GM18951 (cell line): Measurements from ENCODE around the gene PAX2.
"Not testable (repeated sequence)": the region's sequence is repeated elsewhere in the genome, so short reads cannot be mapped to it uniquely, and the experiment has no call there.

Experiments
- POLR2A ChIP-seq: IDR thresholded peaks from 4 replicates; pipeline ENCODE4 v1.6.1; 2011; ENCODE audit warnings: mild to moderate bottlenecking; ENCODE audit not compliant: insufficient read length, insufficient read depth; ENCODE audit errors: extremely low read depth
- in situ Hi-C: fragments of 300-500 bp; cut with MboI; formaldehyde crosslinking; loops from one replicate; pipeline ENCODE4 v1.12.0; 2022; ENCODE audit warnings: low sequenced_read_pairs, mixed read lengths, inconsistent platforms; ENCODE audit not compliant: unreplicated experiment

Gene PAX2

GRCh38 chr10:100744987-100745881, at the start of gene PAX2:
PAX2 (plus strand) TSS chr10:100745582; CDS start chr10:100746261, 679 bp downstream.
- in situ Hi-C loops, result no loop called here
- TF ChIP-seq POLR2A, result no peak

GRCh38 chr10:100696477-100696901, 48.9 kb upstream of the PAX2 start:
- no peak for TF ChIP-seq POLR2A
- in situ Hi-C loops, result no loop called here

DNA sequence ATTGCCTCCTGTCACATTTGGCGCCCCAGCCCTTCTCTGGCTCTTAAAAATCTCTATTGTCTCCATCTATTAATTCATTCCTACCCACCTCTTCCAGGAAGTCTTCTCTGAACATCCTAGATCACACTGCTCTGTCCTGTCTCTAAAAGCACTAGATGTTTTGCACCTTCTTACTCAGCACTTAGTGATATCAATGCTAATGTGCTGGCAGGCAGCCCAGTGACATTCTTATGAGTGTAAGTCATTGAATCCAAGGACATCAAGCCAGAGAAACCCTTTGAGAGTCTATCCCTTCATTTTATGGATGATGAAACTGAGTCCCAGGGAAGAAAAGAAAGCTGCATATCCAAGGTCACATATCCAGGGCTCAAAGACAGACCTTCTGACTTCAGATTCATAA, 48.3 kb upstream of the PAX2 start:
- in situ Hi-C loops, result no loop called here

GRCh38 chr10:100697631-100698030, 47.8 kb upstream of the PAX2 start:
- no peak for TF ChIP-seq POLR2A
- in situ Hi-C loops, result no loop called here

More for the DNA sequence above, 48.3 kb upstream of the PAX2 start:
- no peak for TF ChIP-seq POLR2A

DNA sequence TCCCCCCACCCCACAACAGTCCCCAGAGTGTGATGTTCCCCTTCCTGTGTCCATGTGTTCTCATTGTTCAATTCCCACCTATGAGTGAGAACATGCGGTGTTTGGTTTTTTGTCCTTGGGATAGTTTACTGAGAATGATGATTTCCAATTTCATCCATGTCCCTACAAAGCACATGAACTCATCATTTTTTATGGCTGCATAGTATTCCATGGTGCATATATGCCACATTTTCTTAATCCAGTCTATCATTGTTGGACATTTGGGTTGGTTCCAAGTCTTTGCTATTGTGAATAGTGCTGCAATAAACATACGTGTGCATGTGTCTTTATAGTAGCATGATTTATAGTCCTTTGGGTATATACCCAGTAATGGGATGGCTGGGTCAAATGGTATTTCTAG, 43.7 kb upstream of the PAX2 start:
- in situ Hi-C loops, result not testable (repeated sequence)

- in situ Hi-C loops, result no loop called here
- TF ChIP-seq POLR2A, result no peak
Observed at GRCh38 chr10:100705139-100705538, 40.2 kb upstream of the PAX2 start.

DNA sequence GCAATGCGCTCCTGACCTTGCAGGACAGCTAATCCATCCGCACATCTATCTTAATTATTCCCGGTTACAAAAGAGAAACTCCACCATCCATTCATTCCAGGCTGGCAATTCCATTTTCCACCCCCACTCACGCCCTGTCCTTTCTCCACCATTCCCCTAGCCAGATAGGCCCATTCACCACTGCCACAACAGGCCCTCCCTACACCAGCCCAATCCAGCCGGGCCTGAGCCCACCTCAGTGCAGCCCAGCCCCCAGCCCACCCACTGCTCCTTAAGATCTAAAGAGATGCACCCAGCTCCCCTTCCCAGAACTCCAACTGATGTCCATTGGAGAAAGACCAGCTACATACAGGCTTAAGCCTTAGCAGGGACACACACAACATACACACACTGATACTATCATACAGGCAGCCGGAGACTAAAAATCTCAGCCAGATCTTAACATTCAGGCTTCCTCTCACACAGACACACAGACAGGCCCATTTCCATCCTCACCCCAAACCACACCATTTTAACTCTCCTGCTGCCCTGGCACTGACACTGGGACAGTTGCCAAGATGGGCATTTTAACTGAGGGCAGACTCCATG, 38.0 kb upstream of the PAX2 start:
- in situ Hi-C loops, result no loop called here
- no peak for TF ChIP-seq POLR2A

DNA sequence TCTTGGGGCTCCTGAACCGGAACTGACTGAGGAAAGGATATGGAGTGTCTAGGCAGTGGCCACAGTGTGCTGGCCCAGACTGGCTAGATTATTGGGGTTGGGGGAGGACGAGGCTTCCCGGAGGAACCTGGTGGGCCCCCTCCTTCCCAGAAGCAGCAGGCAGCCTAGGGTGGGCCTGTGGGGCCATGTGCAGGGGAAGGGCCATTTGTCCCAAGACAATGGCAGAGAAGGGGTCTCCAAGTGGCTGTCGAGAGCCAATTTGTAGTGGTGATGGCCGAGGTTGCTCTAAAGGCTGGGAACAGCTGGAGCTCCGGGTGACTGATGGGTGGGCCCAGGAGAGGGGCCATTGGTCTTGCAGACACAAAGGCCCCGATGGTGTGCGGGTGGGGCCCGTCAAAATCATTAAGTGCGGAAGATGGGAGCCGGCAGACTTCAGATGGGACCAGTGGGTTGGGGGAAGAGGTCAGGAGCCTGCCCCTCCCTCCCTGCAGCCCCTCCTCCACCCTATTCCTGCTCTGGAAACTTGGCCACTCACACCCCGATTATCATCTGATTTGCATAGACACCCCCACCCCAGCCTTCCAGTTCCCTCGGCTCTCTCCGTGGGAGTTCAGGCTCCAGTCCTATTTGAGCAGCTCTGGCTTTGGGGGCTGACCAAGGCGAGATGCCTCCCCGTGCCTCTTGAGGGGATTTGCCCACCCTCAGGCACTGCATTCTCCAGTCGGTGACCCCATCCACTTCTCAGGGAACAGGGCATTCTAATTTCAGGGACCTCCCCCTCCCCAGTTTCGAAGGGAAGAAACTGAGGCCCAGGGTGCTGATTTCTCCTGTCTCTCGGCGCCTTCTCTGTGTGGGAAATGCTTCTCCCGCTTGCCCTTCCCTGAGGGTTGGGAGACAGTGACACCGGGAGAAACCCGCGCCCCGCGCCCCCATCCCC, 36.0 kb upstream of the PAX2 start:
- no peak for TF ChIP-seq POLR2A
- in situ Hi-C loops, result no loop called here

DNA sequence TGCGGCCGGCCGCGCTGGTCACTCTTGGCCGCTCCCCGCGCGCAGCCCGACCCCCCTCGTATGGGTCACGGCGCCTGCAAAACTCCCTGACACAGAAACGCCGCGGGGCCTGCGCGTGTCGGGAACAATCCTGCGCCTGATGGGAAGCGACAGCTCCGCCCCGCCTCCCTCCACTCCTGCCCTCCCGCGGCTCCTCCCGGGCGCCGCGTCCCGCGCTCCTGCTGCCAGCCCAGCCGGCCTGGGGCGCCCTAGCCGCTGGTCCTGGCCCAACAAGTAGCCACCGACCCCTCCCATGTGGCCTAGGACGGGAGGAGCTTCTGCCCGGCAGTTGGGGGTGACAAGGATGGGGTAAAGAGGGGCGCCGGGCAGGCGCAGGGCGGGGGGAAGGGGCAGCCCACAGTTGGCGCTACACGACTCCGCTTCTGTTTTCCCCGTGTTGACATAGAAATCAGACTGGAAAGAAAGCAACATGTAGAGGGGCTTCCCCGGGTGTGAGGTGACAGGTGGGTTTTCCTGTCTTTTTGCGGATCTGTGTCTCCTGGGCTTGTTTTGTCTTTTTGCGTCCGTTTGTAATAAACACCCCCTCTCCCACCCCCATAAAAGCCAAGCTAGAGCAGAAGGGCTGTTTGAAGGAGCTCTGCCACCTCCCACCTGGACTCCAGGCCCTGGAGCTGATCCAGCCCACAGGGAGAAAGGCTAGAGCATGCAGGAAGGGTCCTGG, 35.1 kb upstream of the PAX2 start:
- in situ Hi-C loops, result no loop called here
- TF ChIP-seq POLR2A, result no peak

- in situ Hi-C loops, result no loop called here
- TF ChIP-seq POLR2A, result no peak
Observed at GRCh38 chr10:100713049-100713858, 32.1 kb upstream of the PAX2 start.

GRCh38 chr10:100713859-100714565, 31.4 kb upstream of the PAX2 start:
- in situ Hi-C loops, result no loop called here

More at GRCh38 chr10:100713859-100714565, 31.4 kb upstream of the PAX2 start:
- TF ChIP-seq POLR2A, result no peak
